ENCODE data around the gene PRDX2.
A peak's percentile ranks its signal among the peaks of the same experiment; 100 is the strongest.

Gene PRDX2

DNA sequence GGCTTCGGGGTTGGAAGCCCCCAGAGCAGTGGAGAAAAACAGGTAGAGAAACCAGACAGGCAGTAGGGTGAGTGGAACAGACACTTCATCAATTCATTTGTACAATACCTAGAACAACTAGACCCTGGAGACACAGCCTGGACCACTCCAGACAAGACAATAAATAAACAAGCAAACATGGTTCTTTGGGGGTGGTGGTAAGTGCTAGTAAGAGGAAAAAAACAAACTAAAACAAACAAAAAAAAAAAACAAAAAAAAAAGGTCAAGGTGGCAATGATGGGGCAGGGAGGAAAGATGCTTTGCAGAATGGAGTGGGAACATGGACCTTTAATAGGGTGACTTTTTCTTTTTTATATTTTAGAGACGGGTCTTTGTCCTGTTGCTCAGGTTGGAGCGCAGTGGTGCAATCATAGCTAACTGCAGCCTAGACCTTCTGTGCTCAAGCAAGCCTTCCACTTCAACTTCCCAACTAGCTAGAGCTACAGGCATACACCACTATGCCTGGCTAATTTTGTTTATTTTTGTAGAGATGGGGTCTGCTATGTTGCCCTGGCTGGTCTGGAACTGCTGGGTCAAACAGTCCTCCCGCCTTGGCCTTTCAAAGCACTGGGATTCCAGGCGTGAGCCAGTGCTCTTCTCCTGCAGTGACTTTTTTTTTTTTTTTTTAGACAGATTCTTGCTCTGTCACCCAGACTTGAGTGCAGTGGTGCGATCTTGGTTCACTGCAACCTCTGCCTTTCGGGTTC is 7.2 kb downstream of the PRDX2 start:
- no peaks in the 10 kb centered on the region for H3K27me3 ChIP-seq (ENCODE audit: low read depth, low read length)
- H3K4me3 ChIP-seq (ENCODE audit: low read length): peak overlapping the region; percentile 87
- peak overlapping the region; percentile 83 for H3K9ac ChIP-seq (ENCODE audit: low read length)
- peak overlapping the region; percentile 71 for H3K4me2 ChIP-seq (ENCODE audit: low read length)
- H3K4me1 ChIP-seq (ENCODE audit: low read length): peaks cover 36% of the 10 kb centered on the region
- H3K36me3 ChIP-seq (replicated peaks; ENCODE audit: low read depth, low read length): peaks cover 19% of the 10 kb centered on the region
- H4K20me1 ChIP-seq (ENCODE audit: insufficient read depth, low read length): peaks cover 4% of the 10 kb centered on the region; the same call in 1 of the 2 replicates
- peaks cover 49% of the 10 kb centered on the region for H3K79me2 ChIP-seq (ENCODE audit: low read length)
- H3K9me3 ChIP-seq (ENCODE audit: insufficient read depth, low read length): no peaks in the 10 kb centered on the region
- peak overlapping the region; percentile 92 for H3K27ac ChIP-seq (ENCODE audit: low read length)
- TF ChIP-seq EZH2phosphoT487 (IDR thresholded peaks at IDR 0.05; ENCODE audit: low read depth): no peak
- 0 out of 2 replicates have a peak, but pooled peaks have one; percentile 1 for TF ChIP-seq CTCF (IDR thresholded peaks at IDR 0.05; ENCODE audit: low read depth, low read length)
- no peak overlapping the region for H2AFZ ChIP-seq (ENCODE audit: low read depth, low read length)

DNA sequence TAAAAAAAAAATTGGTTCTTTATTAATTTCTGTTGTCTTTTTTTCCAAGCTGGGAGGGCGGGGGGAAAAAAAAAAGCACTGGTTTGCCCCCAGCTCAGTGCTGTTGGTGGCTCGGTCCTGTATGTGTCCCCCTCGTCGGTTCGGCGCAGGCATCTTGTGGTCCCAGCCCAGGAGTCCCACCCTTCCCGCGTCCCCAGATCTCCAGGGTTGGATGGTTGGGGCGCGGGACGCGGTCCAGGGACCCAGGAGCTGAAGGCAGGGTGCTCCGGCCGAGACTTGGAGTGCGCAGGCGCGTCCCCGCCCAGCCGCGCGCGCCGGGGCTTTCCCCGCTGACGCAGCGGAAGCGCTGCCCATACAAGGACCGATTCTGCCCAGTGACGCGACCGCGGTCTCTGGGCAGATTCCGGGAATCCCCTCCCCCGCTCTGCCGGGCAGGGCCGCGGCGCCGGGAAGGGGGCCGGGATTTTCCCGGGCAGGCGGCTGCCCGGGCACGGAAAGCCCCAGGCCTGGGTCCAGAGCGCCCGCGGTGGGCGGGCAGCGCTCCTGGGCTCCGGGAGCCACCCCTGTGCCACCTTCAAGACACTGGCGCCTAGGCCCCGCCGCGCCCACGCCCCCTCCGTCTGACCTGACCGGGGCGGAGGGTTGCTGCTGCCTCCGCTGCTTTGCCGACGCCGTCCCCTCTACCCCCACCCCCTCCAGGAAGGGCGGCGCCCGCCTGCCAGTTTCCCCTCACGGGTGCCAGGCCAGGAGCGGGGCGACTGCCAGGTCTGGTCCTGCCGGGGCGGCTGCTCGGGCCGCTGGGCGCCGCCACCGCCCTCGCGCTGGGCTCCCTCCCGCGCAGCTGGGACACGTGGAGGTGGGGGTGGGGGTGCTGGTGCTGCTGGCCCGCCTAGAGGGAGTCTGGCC is 8.1 kb downstream of the PRDX2 start:
- Histone ChIP-seq H3K36me3 (replicated peaks; ENCODE audit: low read depth, low read length) (peaks cover 19% of the 10 kb centered on the region), H3K9ac (ENCODE audit: low read length) (peak overlapping the region; percentile 98), H3K4me2 (ENCODE audit: low read length) (peak overlapping the region; percentile 75), H3K4me1 (ENCODE audit: low read length) (peaks cover 40% of the 10 kb centered on the region), H3K27me3 (ENCODE audit: low read depth, low read length) (no peaks in the 10 kb centered on the region), H2AFZ (ENCODE audit: low read depth, low read length) (no peak overlapping the region), H3K79me2 (ENCODE audit: low read length) (peaks cover 55% of the 10 kb centered on the region), H3K27ac (ENCODE audit: low read length) (peak overlapping the region; percentile 92), H3K4me3 (ENCODE audit: low read length) (peak overlapping the region; percentile 87), H4K20me1 (ENCODE audit: insufficient read depth, low read length) (peaks cover 4% of the 10 kb centered on the region; the same call in 1 of the 2 replicates), H3K9me3 (ENCODE audit: insufficient read depth, low read length) (no peaks in the 10 kb centered on the region)
- TF ChIP-seq EZH2phosphoT487 (IDR thresholded peaks at IDR 0.05; ENCODE audit: low read depth) (no peak), CTCF (IDR thresholded peaks at IDR 0.05; ENCODE audit: low read depth, low read length) (0 out of 2 replicates have a peak, but pooled peaks have one; percentile 16)

- Histone ChIP-seq H3K36me3 (replicated peaks; ENCODE audit: low read depth, low read length) (peaks cover 19% of the 10 kb centered on the region), H3K4me2 (ENCODE audit: low read length) (peak overlapping the region; percentile 75), H3K27ac (ENCODE audit: low read length) (peak overlapping the region; percentile 92), H3K9ac (ENCODE audit: low read length) (peak overlapping the region; percentile 98), H4K20me1 (ENCODE audit: insufficient read depth, low read length) (peaks cover 4% of the 10 kb centered on the region; the same call in 1 of the 2 replicates), H3K79me2 (ENCODE audit: low read length) (peaks cover 55% of the 10 kb centered on the region), H3K4me1 (ENCODE audit: low read length) (peaks cover 47% of the 10 kb centered on the region), H3K4me3 (ENCODE audit: low read length) (peak overlapping the region; percentile 87), H3K27me3 (ENCODE audit: low read depth, low read length) (no peaks in the 10 kb centered on the region), H3K9me3 (ENCODE audit: insufficient read depth, low read length) (no peaks in the 10 kb centered on the region), H2AFZ (ENCODE audit: low read depth, low read length) (no peak overlapping the region)
- no peak for TF ChIP-seq CTCF (IDR thresholded peaks at IDR 0.05; ENCODE audit: low read depth, low read length)
- TF ChIP-seq EZH2phosphoT487 (IDR thresholded peaks at IDR 0.05; ENCODE audit: low read depth): no peak
Observed at GRCh38 chr19:12792853-12793289, 8.7 kb downstream of the PRDX2 start.
